ENCODE data around the gene PTPRK. TPM values are rescaled to one million over a fixed set of nuclear protein-coding genes. Genes with fewer than 3 reads are reported as not detected.

Gene PTPRK
- total and polyA plus RNA-seq, 4 experiments from 2014 or later: 0.47 to 1.5 (median 0.61) TPM; not detected in 1

- H3K27ac ChIP-seq (ENCODE audit: low read depth, low read length): no peak overlapping the region
- H3K4me3 ChIP-seq (ENCODE audit: low read length in 2 of 2): no peak overlapping the region
- H3K36me3 ChIP-seq (ENCODE audit: insufficient read depth, low read length): no peaks in the 10 kb centered on the region
- intact Hi-C loops (cut with micrococcal nuclease): no loop called here
- H3K36me3 Mint-ChIP-seq: no peaks in the 10 kb centered on the region
- H3K9me3 Mint-ChIP-seq: no peaks in the 10 kb centered on the region
- no peaks in the 10 kb centered on the region for H3K9me3 ChIP-seq (ENCODE audit: control insufficient read depth in 1 of 2, low read length in 2 of 2)
- ChIA-PET POLR2A (ENCODE audit: partially characterized antibody) (no interaction called here), CTCF (ENCODE audit: partially characterized antibody) (interaction anchor here (0.6 kb wide), 1 partner anchor 614 kb away, joined by 3 read pairs; no protein-coding TSS in a partner anchor)
- H3K4me3 Mint-ChIP-seq: no peak overlapping the region
- no peaks in the 10 kb centered on the region for H3K4me1 ChIP-seq (ENCODE audit: insufficient read depth, low read length)
- no peak for DNase-seq
- no peak overlapping the region for H3K27ac Mint-ChIP-seq
- no peaks in the 10 kb centered on the region for H3K27me3 ChIP-seq (ENCODE audit: insufficient read depth, low read length)
- H3K27me3 Mint-ChIP-seq: peaks cover 0 to 3% of the 10 kb centered on the region in 2 donors
- H3K4me1 Mint-ChIP-seq: no peaks in the 10 kb centered on the region
Observed at GRCh38 chr6:128345278-128345677, 175.1 kb downstream of the PTPRK start.

- Mint-ChIP-seq H3K4me3 (no peak overlapping the region), H3K36me3 (no peaks in the 10 kb centered on the region), H3K27me3 (peaks cover 0 to 3% of the 10 kb centered on the region in 2 donors), H3K27ac (no peak overlapping the region), H3K4me1 (no peaks in the 10 kb centered on the region), H3K9me3 (no peaks in the 10 kb centered on the region)
- no peak overlapping the region for H3K27ac ChIP-seq (ENCODE audit: low read depth, low read length)
- no peak overlapping the region for H3K4me3 ChIP-seq (ENCODE audit: low read length in 2 of 2)
- intact Hi-C loops (cut with micrococcal nuclease): no loop called here
- no peaks in the 10 kb centered on the region for H3K36me3 ChIP-seq (ENCODE audit: insufficient read depth, low read length)
- no peaks in the 10 kb centered on the region for H3K4me1 ChIP-seq (ENCODE audit: insufficient read depth, low read length)
- H3K27me3 ChIP-seq (ENCODE audit: insufficient read depth, low read length): no peaks in the 10 kb centered on the region
- no peak for DNase-seq
- POLR2A ChIA-PET (ENCODE audit: partially characterized antibody): no interaction called here
- CTCF ChIA-PET (ENCODE audit: partially characterized antibody): interaction anchor here (0.7 kb wide), 1 partner anchor 307 kb away, joined by 3 read pairs; no protein-coding TSS in a partner anchor
- H3K9me3 ChIP-seq (ENCODE audit: control insufficient read depth in 1 of 2, low read length in 2 of 2): no peaks in the 10 kb centered on the region
Observed at GRCh38 chr6:128343706-128344105, 176.7 kb downstream of the PTPRK start.

- no peaks in the 10 kb centered on the region for H3K9me3 ChIP-seq (ENCODE audit: control insufficient read depth in 1 of 2, low read length in 2 of 2)
- no peak overlapping the region for H3K27ac ChIP-seq (ENCODE audit: low read depth, low read length)
- no peak for DNase-seq
- no peaks in the 10 kb centered on the region for H3K36me3 ChIP-seq (ENCODE audit: insufficient read depth, low read length)
- no peaks in the 10 kb centered on the region for H3K4me1 Mint-ChIP-seq
- ChIA-PET CTCF (ENCODE audit: partially characterized antibody) (interaction anchor here (1.1 to 1.6 kb wide), 2 partner anchors 10 to 484 kb away, joined by 3 to 5 read pairs; no protein-coding TSS in a partner anchor), POLR2A (ENCODE audit: partially characterized antibody) (no interaction called here)
- no peak overlapping the region for H3K27ac Mint-ChIP-seq
- no peak overlapping the region for H3K4me3 Mint-ChIP-seq
- no peaks in the 10 kb centered on the region for H3K4me1 ChIP-seq (ENCODE audit: insufficient read depth, low read length)
- no peaks in the 10 kb centered on the region for H3K27me3 ChIP-seq (ENCODE audit: insufficient read depth, low read length)
- no peak overlapping the region for H3K4me3 ChIP-seq (ENCODE audit: low read length in 2 of 2)
- no peaks in the 10 kb centered on the region for H3K9me3 Mint-ChIP-seq
- H3K36me3 Mint-ChIP-seq: no peaks in the 10 kb centered on the region
- intact Hi-C loops (cut with micrococcal nuclease): no loop called here
- H3K27me3 Mint-ChIP-seq: peaks cover 4 to 5% of the 10 kb centered on the region in 2 donors
Observed at GRCh38 chr6:128339635-128340450, 180.6 kb downstream of the PTPRK start.

- Mint-ChIP-seq H3K4me1 (no peaks in the 10 kb centered on the region), H3K36me3 (no peaks in the 10 kb centered on the region), H3K27me3 (peaks cover 2 to 4% of the 10 kb centered on the region in 2 donors), H3K9me3 (no peaks in the 10 kb centered on the region), H3K27ac (no peak overlapping the region), H3K4me3 (no peak overlapping the region)
- intact Hi-C loops (cut with micrococcal nuclease): no loop called here
- Histone ChIP-seq H3K4me1 (ENCODE audit: insufficient read depth, low read length) (no peaks in the 10 kb centered on the region), H3K27me3 (ENCODE audit: insufficient read depth, low read length) (no peaks in the 10 kb centered on the region), H3K27ac (ENCODE audit: low read depth, low read length) (no peak overlapping the region), H3K36me3 (ENCODE audit: insufficient read depth, low read length) (no peaks in the 10 kb centered on the region), H3K4me3 (ENCODE audit: low read length in 2 of 2) (no peak overlapping the region), H3K9me3 (ENCODE audit: control insufficient read depth in 1 of 2, low read length in 2 of 2) (no peaks in the 10 kb centered on the region)
- ChIA-PET POLR2A (ENCODE audit: partially characterized antibody) (no interaction called here), CTCF (ENCODE audit: partially characterized antibody) (interaction anchor here (1.9 to 3.0 kb wide), 2 partner anchors 9 to 482 kb away, joined by 7 to 16 read pairs; no protein-coding TSS in a partner anchor)
- no peak for DNase-seq
Observed at GRCh38 chr6:128337619-128338018, 182.8 kb downstream of the PTPRK start.

- Mint-ChIP-seq H3K27ac (no peak overlapping the region), H3K4me3 (no peak overlapping the region), H3K9me3 (no peaks in the 10 kb centered on the region), H3K27me3 (peaks cover 2 to 4% of the 10 kb centered on the region in 2 donors), H3K36me3 (no peaks in the 10 kb centered on the region), H3K4me1 (no peaks in the 10 kb centered on the region)
- ChIA-PET POLR2A (ENCODE audit: partially characterized antibody) (no interaction called here), CTCF (ENCODE audit: partially characterized antibody) (interaction anchor here (1.9 to 3.0 kb wide), 2 partner anchors 8 to 481 kb away, joined by 7 to 16 read pairs; no protein-coding TSS in a partner anchor)
- DNase-seq: no peak
- H3K27me3 ChIP-seq (ENCODE audit: insufficient read depth, low read length): no peaks in the 10 kb centered on the region
- no peak overlapping the region for H3K27ac ChIP-seq (ENCODE audit: low read depth, low read length)
- H3K4me1 ChIP-seq (ENCODE audit: insufficient read depth, low read length): no peaks in the 10 kb centered on the region
- H3K36me3 ChIP-seq (ENCODE audit: insufficient read depth, low read length): no peaks in the 10 kb centered on the region
- no peaks in the 10 kb centered on the region for H3K9me3 ChIP-seq (ENCODE audit: control insufficient read depth in 1 of 2, low read length in 2 of 2)
- intact Hi-C loops (cut with micrococcal nuclease): no loop called here
- no peak overlapping the region for H3K4me3 ChIP-seq (ENCODE audit: low read length in 2 of 2)
Observed at GRCh38 chr6:128336436-128337095, 183.8 kb downstream of the PTPRK start.

GRCh38 chr6:128335963-128336362 is 184.4 kb downstream of the PTPRK start:
- intact Hi-C loops (cut with micrococcal nuclease): no loop called here
- Mint-ChIP-seq H3K4me3 (no peak overlapping the region), H3K36me3 (no peaks in the 10 kb centered on the region), H3K9me3 (no peaks in the 10 kb centered on the region), H3K27me3 (peaks cover 2 to 4% of the 10 kb centered on the region in 2 donors), H3K4me1 (no peaks in the 10 kb centered on the region), H3K27ac (no peak overlapping the region)
- Histone ChIP-seq H3K4me3 (ENCODE audit: low read length in 2 of 2) (no peak overlapping the region), H3K27me3 (ENCODE audit: insufficient read depth, low read length) (no peaks in the 10 kb centered on the region), H3K36me3 (ENCODE audit: insufficient read depth, low read length) (no peaks in the 10 kb centered on the region), H3K9me3 (ENCODE audit: control insufficient read depth in 1 of 2, low read length in 2 of 2) (no peaks in the 10 kb centered on the region), H3K4me1 (ENCODE audit: insufficient read depth, low read length) (no peaks in the 10 kb centered on the region), H3K27ac (ENCODE audit: low read depth, low read length) (no peak overlapping the region)
- DNase-seq: no peak
- CTCF ChIA-PET (ENCODE audit: partially characterized antibody): interaction anchor here (3.0 kb wide), 1 partner anchor 8 kb away, joined by 16 read pairs; no protein-coding TSS in a partner anchor
- POLR2A ChIA-PET (ENCODE audit: partially characterized antibody): no interaction called here

- Histone ChIP-seq H3K4me3 (ENCODE audit: low read length in 2 of 2) (no peak overlapping the region), H3K27me3 (ENCODE audit: insufficient read depth, low read length) (no peaks in the 10 kb centered on the region), H3K9me3 (ENCODE audit: control insufficient read depth in 1 of 2, low read length in 2 of 2) (no peaks in the 10 kb centered on the region), H3K36me3 (ENCODE audit: insufficient read depth, low read length) (no peaks in the 10 kb centered on the region), H3K4me1 (ENCODE audit: insufficient read depth, low read length) (no peaks in the 10 kb centered on the region), H3K27ac (ENCODE audit: low read depth, low read length) (no peak overlapping the region)
- Mint-ChIP-seq H3K4me3 (no peak overlapping the region), H3K9me3 (no peaks in the 10 kb centered on the region), H3K27me3 (peaks cover 2 to 4% of the 10 kb centered on the region in 2 donors), H3K36me3 (no peaks in the 10 kb centered on the region), H3K27ac (no peak overlapping the region), H3K4me1 (no peaks in the 10 kb centered on the region)
- ChIA-PET POLR2A (ENCODE audit: partially characterized antibody) (no interaction called here), CTCF (ENCODE audit: partially characterized antibody) (no interaction called here)
- no peak for DNase-seq
- intact Hi-C loops (cut with micrococcal nuclease): no loop called here
Observed at GRCh38 chr6:128333581-128334223, 186.7 kb downstream of the PTPRK start.
